ENCODE results near the gene ACAD10. TPM values are rescaled to one million over a fixed set of nuclear protein-coding genes. Genes with fewer than 3 reads are reported as not detected.
"Not testable (repeated sequence)": the region's sequence is repeated elsewhere in the genome, so short reads cannot be mapped to it uniquely, and the experiment has no call there.

The ACAD10 gene
- total RNA-seq, 2 experiments from 2014 or later: 24.5 to 28.8 TPM

DNA sequence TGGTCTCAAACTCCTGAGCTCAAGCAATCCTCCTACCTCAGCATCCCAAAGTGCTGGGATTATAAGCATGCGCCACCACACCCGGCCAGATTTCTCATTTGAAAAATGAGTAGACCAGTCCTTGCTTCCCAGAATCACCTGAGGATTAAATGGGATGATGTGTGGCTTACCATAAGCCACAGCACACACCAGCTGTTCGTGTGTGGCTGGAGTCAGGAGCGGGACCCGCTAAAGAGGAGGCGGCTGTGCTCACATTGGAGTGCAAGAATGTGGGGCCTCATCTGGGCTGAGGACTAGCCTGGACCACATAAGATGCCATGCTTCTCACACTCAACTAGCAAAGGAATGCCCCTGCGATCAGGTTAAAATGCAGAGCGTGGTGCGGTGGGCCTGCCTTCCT lies 74.1 kb downstream of the ACAD10 start:
- Mint-ChIP-seq H3K36me3 (ENCODE audit: low read depth) (peaks cover 3% of the 10 kb centered on the region), H3K27ac (no peak overlapping the region), H3K9me3 (no peaks in the 10 kb centered on the region), H3K4me3 (no peak overlapping the region), H3K27me3 (peaks cover 6% of the 10 kb centered on the region), H3K4me1 (ENCODE audit: low read depth) (peaks cover 14% of the 10 kb centered on the region)
- TF ChIP-seq, protein P1, sequence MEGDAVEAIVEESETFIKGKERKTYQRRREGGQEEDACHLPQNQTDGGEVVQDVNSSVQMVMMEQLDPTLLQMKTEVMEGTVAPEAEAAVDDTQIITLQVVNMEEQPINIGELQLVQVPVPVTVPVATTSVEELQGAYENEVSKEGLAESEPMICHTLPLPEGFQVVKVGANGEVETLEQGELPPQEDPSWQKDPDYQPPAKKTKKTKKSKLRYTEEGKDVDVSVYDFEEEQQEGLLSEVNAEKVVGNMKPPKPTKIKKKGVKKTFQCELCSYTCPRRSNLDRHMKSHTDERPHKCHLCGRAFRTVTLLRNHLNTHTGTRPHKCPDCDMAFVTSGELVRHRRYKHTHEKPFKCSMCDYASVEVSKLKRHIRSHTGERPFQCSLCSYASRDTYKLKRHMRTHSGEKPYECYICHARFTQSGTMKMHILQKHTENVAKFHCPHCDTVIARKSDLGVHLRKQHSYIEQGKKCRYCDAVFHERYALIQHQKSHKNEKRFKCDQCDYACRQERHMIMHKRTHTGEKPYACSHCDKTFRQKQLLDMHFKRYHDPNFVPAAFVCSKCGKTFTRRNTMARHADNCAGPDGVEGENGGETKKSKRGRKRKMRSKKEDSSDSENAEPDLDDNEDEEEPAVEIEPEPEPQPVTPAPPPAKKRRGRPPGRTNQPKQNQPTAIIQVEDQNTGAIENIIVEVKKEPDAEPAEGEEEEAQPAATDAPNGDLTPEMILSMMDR (IDR thresholded peaks at IDR 0.05): no peak
- ATAC-seq: no peak
- intact Hi-C loops (cut with micrococcal nuclease): no loop called here
- POLR2A ChIA-PET: no interaction called here
- CTCF ChIA-PET: no interaction called here
- no peak for DNase-seq

DNA sequence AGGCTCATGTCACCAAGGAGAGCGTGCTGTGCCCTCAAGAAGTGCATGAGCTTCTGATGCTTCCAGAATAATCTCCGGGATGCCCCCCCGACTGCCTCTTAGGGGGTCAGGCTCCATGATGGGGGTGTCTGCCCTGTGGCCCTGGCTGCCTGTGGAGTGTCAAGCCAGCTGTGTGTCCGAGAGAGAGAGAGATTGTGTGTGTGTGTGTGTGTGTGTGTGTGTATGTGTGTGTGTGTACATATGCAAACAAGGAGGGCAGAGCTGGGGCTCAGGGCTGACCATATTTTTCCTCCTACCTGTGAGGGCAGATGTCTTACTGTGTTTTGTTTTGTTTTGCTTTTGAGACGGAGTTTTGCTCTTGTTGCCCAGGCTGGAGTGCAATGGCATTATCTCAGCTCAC lies 75.2 kb downstream of the ACAD10 start:
- CTCF ChIA-PET: no interaction called here
- Mint-ChIP-seq H3K36me3 (ENCODE audit: low read depth) (no peaks in the 10 kb centered on the region), H3K4me1 (ENCODE audit: low read depth) (peaks cover 14% of the 10 kb centered on the region), H3K27me3 (peaks cover 8% of the 10 kb centered on the region), H3K4me3 (no peak overlapping the region), H3K9me3 (no peaks in the 10 kb centered on the region), H3K27ac (no peak overlapping the region)
- POLR2A ChIA-PET: interaction anchor here (1.0 to 1.3 kb wide), 3 partner anchors 10 to 76 kb away, joined by 3 read pairs; partner anchors contain the start of genes ACAD10 and BRAP
- TF ChIP-seq, protein P1 (IDR thresholded peaks at IDR 0.05): no peak
- DNase-seq (no peak), ATAC-seq (no peak)
- intact Hi-C loops (cut with micrococcal nuclease): no loop called here

DNA sequence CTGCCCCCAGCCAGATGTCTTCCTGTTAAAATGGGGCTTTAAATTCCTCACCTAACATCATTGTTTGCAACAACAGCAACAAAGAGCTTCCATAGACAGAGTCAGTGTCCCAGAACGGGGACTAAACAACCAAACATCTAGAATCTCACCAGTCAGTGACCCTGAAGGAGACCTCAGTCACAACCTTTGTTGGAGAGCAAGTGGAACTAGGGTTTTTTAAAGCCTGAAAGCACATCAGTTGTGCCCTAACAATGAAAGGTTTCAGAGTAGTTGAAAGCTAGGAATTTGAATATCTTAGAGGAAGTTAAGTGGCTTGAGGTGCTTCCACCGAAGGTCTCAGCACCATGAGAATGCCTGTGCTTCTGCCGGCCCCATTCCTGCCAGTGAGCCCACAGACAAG lies 75.9 kb downstream of the ACAD10 start:
- CTCF ChIA-PET: no interaction called here
- ATAC-seq: no peak

DNA sequence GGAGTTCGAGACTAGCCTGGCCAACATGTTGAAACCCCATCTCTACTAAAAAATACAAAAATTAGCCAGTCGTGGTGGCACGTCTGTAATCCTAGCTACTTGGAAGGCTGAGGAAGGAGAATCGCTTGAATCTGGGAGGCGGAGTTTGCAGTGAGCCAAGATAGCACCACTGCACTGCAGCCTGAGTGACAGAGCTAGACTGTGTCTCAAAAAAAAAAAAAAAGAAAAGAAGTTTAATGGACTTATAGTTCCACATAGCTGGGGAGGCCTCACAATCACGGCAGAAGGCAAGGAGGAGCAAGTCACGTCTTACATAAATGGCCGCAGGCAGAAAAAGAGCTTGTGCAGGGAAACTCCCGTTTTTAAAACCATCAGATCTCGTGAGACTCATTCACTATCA lies 77.7 kb downstream of the ACAD10 start:
- H3K4me3 Mint-ChIP-seq; ATAC-seq; H3K9me3 Mint-ChIP-seq; H3K36me3 Mint-ChIP-seq (ENCODE audit: low read depth); intact Hi-C loops (cut with micrococcal nuclease); DNase-seq; H3K27ac Mint-ChIP-seq: not testable (repeated sequence)
- peaks cover 23% of the 10 kb centered on the region for H3K27me3 Mint-ChIP-seq
- CTCF ChIA-PET: interaction anchor here (1.5 to 2.9 kb wide), 2 partner anchors 19 to 50 kb away, joined by 3 to 19 read pairs; no protein-coding TSS in a partner anchor
- H3K4me1 Mint-ChIP-seq (ENCODE audit: low read depth): peaks cover 12% of the 10 kb centered on the region
- POLR2A ChIA-PET: interaction anchor here (1.6 kb wide), 1 partner anchor 13 kb away, joined by 3 read pairs; no protein-coding TSS in a partner anchor

More for the DNA sequence above, 75.9 kb downstream of the ACAD10 start:
- Mint-ChIP-seq H3K27me3 (peaks cover 12% of the 10 kb centered on the region), H3K4me1 (ENCODE audit: low read depth) (peaks cover 17% of the 10 kb centered on the region), H3K4me3 (no peak overlapping the region), H3K36me3 (ENCODE audit: low read depth) (no peaks in the 10 kb centered on the region), H3K27ac (no peak overlapping the region), H3K9me3 (no peaks in the 10 kb centered on the region)
- TF ChIP-seq, protein P1 (IDR thresholded peaks at IDR 0.05): no peak
- no peak for DNase-seq
- intact Hi-C loops (cut with micrococcal nuclease): no loop called here
- POLR2A ChIA-PET: interaction anchor here (1.0 to 1.3 kb wide), 3 partner anchors 9 to 76 kb away, joined by 3 read pairs; partner anchors contain the start of genes ACAD10 and BRAP

DNA sequence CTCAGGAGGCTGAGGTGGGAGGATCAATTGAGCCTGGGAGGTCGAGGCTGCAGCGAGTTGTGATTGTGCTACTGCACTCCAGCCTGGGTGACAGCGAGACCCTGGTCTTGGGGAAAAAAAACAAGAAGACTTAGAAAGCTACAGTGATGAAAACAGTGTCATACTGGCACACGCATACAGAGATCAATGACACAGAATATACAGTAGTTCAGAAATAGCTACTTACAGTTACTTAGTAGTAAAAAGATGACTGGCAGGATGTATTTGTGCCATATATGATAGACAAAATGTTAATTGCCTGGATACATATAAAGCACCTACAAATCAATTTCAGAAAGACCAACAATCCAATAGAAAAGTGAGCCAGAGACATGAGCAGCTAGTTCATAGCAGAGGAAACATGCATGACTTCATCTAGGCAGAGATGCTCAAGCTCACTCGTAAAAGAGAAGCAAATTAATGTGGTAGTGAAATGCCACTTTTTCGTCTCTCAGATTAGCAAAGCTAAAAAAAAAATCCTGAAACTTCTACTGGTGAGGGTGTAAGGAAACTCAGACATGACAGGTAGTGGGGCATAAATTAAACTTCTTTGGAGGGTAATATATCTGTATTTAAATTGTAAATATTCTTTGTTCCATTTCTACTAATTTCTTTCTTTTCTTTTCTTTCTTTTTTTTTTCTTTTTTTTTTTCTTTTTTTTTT lies 78.4 kb downstream of the ACAD10 start:
- Mint-ChIP-seq H3K4me1 (ENCODE audit: low read depth) (peaks cover 12% of the 10 kb centered on the region), H3K27me3 (peaks cover 23% of the 10 kb centered on the region), H3K36me3 (ENCODE audit: low read depth) (no peaks in the 10 kb centered on the region), H3K4me3 (no peak overlapping the region), H3K27ac (no peak overlapping the region), H3K9me3 (no peaks in the 10 kb centered on the region)
- DNase-seq (no peak), ATAC-seq (no peak)
- ChIA-PET CTCF (interaction anchor here (2.9 kb wide), 1 partner anchor 49 kb away, joined by 19 read pairs; no protein-coding TSS in a partner anchor), POLR2A (no interaction called here)
- intact Hi-C loops (cut with micrococcal nuclease): no loop called here
- TF ChIP-seq, protein P1 (IDR thresholded peaks at IDR 0.05): no peak

Data from activated CD8-positive, alpha-beta T cell treated with anti-CD3 and anti-CD28 coated beads for 36 hours (primary cell).